ENCODE results near the gene ZSCAN10.
"Not testable (repeated sequence)": the region's sequence is repeated elsewhere in the genome, so short reads cannot be mapped to it uniquely, and the experiment has no call there.

ZSCAN10 gene

DNA sequence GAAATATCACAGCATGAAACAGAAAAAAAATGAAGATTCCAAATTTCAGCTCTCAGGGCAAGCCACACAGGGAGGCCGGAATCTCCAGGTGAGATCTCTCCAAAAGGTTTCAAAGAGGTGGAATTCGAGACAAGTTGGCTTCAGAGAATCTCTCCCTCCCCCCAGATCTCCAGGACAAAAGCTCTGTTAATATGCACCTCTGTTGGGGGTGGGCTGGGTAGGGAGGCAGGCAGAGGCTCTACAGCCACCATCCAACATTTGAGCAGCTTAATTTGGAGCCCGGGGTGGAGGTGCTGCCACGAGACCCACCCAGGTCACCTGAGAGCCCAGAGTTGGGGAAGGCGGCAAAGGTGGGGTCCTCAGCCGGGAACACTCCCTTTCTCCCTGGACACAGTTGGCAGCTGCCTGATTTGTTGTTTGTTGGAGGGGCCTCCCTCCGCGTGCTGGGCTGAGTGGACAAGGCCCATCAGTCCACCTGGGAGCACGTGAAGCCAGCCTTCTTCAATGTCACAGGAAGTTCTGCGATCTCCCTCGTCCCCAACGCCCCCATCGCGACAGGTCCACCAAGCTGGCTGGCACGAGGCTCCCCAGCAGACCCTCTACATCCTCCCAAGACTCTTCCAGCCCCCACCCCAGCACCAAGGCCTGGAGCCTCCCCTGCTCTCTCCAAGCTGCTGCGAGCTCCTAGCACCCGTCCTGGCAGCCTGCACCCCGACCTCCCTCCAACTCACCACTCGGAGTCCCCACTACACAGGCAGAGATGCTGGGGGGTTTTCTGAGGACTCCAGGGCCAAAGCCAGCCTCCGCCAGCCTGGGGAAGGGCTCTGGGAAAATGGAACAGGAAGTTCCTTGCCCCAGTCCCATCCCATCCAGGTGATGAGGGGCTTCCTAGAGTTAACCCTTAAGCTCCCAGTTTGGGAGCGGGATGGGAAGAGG, at the start of gene ZSCAN10:
ZSCAN10 (minus strand) TSS at position 836 of the 936 bp plus-strand sequence. CDS start 6,357 bp downstream, outside the sequence.
- no peak for DNase-seq

DNA sequence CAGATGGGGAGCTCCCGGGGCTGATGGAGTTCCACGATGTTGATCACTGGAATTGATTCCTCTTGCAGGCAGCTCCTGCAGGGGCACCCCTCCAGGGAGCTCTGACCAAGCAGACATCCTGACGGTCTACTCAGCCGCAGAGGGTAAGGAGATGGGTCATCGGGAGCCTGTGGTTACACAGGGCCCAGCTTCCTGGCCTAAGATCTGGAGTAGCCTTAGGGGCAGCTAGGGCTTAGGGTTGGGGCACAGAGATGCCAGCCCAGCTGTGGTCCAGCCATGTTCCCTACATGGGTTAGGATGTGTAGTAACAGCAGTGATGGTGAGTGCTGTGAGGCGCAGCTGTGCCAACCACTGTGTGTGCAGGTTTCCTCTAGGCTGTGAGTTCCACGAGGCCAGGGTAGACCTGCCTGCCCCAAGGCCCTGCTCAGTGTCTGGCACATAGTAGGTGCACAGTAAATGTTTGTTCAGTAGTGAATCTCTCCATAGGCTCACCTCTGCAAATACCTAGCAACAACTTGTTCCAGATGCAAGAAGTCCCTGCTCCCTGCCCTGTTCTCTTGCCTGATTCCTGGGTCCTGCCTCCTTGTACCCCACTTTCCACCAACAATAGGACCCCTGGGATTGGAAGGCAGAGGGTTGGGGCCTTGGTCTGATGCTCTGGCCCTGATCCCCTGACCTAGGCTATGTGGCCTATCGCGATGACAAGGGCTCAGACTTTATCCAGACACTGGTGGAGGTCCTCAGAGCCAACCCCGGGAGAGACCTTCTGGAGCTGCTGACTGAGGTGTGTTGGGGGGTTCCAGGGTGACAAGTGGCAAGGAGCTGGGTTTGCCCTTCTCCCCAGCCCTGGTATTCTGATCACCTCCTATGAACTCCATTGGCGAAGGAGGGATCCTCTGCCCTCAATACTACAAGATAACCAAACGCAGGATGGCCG, 49.4 kb upstream of the ZSCAN10 start:
- no peak for DNase-seq

DNA sequence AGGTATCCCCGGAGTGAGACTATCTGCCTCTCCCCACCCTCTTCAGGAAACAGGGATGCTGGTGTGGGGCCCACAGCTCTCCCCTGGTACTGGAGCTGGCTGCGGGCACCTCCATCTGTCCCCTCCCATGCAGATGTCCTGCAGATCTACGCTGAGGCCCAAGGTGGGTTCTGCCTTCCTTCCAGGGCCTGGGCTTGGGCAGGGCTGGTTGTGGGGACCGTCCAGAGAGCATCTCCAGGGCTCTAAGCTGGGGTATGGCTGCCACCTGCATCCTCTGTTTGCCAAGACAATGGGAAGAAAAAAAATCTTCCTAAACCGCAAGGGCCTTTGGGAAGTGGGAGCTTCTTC, 48.6 kb upstream of the ZSCAN10 start:
- no peak for DNase-seq

DNA sequence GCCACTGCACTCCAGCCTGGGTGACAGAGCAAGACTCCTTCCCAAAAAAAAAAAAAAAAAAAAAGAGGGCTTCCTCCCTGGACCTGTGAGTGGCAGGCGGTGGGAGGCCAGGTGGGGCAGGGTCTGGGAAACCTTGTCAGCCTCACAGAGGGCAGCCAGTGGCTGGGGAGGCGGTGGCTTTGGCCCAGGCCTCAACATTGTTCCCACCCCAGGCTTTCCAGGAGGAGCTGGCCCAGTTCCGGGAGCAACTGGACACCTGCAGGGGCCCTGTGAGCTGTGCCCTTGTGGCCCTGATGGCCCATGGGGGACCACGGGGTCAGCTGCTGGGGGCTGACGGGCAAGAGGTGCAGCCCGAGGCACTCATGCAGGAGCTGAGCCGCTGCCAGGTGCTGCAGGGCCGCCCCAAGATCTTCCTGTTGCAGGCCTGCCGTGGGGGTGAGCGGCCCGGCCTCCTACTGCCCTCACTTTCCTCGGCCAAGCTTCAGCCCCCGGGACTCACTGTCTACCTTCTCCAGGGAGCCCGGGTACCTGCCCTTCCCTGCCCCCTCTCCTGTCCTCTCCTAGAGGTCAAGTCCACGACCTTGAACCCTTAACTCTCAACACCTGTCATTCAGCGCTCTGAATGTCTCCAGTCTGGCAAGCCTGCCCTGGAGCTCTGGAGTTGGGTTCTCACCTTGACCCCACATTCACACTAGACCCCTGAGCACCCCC, 48.1 kb upstream of the ZSCAN10 start:
- DNase-seq = no peak

DNA sequence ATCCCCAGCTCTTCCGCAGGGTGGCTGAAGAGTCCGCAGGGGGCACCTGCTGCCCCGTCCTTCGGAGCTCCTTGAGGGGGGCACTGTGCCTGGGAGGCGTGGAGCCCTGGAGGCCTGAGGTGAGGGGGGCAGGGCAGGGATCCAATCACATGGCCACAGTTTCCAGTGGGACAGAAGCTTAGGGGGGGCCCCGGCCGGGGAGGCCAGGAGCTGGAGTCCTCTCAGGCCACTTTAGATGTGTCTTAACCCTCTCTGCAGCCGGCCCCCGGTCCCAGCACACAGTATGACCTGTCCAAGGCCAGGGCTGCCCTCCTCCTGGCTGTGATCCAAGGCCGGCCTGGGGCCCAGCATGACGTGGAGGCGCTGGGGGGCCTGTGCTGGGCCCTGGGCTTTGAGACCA, 46.6 kb upstream of the ZSCAN10 start:
- DNase-seq = no peak

DNA sequence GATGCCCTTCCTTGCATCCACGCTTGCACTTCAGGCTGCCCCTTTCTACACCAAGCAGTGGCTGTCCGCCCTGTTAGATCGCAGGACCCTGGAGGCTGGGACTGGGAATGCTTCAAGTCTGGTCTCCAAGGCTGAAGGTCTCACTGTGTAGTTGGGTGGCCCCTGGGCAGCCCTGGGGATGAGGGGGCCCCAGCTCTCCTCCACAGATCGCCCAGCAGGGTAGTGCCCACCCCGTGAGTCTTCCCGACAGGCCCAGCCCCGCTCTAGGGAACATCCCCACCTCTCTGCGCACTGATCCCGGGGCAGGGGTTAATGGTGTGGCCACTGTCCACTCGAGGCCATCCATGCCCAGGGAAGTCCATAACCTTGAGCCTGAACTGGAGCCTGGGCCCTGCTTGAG, 46.1 kb upstream of the ZSCAN10 start:
- DNase-seq = no peak

DNA sequence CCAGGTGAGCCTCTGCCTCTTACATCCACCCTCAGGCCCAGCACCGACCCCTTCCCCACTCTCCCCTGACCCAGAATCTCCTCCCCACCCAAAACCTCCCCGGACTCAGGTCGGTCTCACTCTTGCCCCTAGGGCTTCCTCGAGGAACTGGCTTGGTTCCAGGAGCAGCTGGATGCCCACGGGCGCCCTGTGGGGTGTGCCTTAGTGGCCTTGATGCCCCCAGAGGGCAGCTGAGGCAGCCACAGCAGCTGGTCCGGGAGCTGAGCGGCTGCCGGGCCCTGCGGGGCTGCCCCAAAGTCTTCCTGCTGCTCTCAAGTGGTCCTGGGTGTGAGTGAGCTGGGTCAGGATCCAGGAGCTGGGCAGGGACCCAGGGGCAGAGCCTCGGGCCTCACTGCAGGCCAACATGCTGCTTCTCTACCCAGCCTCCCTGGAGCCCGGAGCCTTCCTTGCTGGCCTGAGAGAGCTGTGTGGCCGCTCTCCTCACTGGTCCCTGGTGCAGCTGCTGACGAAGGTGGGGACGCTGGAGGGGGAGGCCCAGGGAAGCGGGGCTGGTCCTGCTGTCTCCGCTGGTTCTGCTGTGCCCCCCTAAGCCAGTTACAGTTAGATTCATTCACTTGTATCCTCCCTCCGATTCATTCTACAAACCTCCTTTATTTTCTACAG, 45.4 kb upstream of the ZSCAN10 start:
- DNase-seq = no peak

DNA sequence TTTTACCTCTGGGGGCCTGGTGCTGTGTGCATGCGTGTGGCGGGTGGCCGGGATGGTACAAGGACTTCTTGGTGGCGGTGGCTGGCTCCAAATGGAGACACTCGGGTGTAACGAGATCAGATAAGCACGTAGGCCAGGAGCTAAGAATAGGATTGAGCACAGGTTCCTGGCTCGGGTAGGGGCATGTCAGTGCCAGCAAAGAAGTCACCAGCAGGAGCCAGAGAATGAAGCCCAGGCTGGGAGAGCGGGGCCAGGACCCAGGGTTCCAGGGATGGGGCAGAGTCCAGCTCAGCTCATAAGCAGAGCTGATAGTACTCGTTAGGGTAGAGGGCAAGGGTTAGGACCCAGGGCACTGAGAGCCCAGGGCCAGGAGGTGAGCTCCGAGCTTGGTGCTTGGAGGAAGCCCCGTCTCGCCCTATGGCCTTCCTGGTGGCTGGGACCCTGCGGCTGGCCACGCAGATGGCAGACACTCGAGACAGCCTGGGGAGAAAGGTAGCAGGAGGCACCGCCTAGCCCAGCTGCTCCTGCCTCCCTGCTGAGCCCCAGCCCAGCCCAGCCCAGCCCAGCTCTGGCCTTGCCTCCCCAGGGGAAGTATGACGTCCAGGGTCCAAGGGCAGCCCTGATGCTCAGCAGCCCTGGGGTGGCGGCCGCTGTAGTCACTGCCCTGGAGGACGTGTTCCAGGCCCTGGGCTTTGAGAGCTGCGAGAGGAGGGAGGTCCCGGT, 44.7 kb upstream of the ZSCAN10 start:
- DNase-seq = no peak

DNA sequence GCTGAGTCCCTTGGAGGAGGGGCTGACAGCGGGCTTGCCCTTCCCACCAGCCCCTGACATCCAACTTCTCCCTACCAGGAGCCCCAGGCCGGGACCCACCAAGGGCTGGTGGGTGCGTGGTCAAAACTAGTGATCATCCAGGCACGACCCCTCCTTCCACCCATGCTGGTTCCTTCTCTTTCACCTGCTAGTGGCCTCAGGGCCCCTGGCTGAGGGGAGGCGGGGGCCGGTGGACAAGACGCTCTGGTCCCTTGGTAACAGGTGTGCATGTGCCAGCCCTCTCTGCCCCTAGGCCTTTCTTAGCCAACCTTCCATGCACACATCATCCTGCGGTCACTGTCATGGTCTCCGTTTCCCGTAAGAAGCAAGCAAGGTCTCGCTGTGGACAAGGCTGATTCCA, 44.1 kb upstream of the ZSCAN10 start:
- no peak for DNase-seq

DNA sequence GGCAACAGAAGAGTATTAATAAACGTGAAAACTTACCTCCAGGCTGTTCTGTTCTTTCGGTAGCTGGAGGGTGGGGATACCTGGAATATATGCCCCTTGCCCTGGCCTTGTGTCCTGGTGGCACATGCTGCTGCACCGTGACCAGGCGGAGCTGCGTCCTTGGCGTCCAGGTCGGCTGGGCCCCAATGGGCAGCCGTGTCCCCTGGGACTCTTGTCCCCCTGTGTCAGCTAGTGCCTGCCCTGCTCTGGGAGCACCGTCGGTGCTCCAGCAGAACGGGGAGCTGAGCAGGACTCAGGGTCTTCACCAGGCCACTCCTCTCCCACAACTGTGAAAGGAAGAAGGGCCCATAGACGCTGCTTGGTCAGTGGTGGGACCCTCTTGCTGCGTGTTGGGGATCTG, 43.7 kb upstream of the ZSCAN10 start:
- DNase-seq = no peak

DNA sequence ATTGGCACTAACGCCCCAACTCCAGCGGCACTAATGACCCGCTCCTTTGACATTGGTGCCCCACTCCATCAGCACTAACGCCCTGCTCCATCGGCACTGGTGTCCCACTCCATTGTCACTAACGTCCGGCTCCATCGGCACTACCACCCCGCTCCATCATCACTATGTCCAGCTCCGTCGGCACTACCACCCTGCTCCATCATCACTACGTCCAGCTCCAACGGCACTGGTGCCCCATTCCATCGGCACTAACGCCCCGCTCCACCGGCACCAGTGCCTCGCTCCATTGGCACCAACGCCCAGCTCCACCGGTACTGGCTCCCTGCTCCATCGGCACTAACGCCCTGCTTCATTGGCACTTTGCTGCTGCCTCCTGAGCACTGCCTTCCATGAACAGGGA, 43.2 kb upstream of the ZSCAN10 start:
- DNase-seq = no peak

DNA sequence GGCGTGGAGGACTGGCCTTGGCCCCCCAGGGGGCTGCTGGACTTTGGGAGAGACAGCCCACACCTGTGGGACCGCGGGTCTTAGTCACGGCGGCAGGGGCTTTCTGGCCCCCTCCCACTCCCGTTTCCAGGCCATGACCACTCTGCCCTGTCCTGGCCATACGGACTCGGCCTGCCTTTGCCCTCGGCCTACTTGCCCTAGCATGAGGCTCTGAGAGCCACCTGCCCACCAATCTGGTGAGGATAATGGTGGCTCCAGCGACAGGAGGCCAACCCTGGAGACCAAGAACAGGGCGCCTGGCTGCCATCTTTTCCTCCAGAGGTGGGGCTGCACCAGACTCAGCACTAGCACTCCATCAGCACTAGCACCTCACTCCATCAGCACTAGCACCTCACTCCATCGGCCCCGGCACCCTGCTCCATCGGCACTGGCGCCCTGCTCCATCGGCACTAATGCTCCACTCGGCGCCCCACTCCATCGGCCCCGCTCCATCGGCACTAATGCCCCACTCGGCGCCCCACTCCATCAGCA, 42.8 kb upstream of the ZSCAN10 start:
- no peak for DNase-seq

DNA sequence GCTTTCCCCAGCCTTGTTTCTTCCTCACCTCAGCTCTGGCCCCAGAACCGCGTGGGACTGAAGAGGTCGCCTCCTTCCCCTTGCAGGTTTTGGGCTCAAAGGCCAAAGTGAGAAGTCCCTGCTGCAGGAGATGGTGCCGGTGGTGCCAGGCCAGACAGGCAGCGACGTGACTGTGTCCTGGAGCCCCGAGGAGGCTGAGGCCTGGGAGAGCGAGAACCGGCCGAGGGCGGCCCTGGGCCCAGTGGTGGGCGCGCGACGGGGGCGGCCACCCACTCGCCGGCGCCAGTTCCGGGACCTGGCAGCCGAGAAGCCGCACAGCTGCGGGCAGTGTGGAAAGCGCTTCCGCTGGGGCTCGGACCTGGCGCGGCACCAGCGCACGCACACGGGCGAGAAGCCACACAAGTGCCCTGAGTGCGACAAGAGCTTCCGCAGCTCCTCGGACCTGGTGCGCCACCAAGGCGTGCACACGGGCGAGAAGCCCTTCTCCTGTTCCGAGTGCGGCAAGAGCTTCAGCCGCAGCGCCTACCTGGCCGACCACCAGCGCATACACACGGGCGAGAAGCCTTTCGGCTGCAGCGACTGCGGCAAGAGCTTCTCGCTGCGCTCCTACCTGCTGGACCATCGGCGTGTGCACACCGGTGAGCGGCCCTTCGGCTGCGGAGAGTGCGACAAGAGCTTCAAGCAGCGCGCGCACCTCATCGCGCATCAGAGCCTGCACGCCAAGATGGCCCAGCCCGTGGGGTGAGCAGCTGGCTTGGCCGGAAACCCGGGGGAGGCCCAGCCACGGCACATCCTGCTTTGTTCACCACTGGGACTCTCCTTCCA, 41.7 kb upstream of the ZSCAN10 start:
- no peak for DNase-seq

DNA sequence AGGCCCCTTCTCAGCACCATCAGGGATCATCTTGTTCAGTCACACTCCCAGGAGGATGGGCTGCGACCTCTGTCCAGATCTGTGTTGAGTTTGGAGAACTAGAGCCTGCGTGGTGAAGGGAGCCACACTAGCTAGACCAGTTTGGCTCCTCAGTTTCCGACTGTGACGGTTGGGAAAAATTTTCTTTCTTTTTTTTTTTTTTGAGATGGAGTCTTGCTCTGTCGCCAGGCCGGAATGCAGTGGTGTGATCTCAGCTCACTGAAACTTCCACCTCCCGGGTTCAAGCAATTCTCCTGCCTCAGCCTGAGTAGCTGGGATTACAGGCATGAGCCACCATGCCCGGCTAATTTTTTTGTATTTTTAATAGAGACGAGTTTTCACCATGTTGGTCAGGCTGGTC, 40.5 kb upstream of the ZSCAN10 start:
- not testable (repeated sequence) for DNase-seq

DNA sequence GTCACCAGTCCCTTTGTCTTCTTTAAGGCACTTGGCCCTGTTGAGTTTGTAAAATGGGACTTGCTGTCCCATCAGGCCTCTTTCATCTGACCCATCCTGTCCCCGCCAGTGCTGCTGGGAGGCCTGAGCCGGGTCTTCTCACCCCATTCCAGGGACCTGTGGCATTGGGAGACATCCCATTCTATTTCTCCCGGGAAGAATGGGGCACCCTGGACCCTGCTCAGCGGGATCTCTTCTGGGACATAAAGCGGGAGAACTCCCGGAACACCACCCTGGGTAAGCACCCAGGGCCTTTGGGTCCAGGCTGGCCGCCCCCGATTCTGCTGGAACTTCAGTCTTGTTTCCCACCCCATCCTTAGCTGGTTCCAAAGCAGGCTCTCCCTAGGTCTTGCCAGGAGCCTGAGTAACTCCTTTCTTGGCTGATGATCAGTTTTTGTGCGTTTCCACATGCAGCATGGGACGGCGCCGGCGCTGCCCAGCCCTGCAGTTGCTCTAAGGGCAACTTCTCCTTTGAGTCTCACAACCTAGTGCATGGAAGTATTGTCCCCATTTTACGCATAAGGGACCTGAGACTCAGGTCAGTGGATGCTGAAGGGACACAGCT, 39.8 kb upstream of the ZSCAN10 start:
- no peak for DNase-seq

DNA sequence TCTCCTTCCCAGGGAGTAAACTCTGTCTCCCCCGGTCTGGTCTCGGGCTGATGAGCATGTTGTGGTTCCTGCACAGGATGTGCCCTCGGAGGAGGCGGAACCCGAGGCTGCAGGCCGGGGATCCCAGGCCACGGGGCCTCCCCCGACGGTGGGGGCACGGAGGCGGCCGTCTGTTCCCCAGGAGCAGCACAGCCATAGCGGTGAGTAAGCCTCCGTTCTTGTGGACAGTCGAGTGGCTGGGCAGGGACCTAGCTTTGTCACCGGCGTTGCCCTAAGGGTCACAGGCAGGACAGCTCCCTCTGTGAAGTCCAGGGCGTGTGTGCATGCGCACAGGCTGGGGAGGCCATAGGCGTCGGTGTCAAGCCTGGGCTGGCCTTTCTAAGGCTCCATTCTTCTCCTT, 39.2 kb upstream of the ZSCAN10 start:
- no peak for DNase-seq

DNA sequence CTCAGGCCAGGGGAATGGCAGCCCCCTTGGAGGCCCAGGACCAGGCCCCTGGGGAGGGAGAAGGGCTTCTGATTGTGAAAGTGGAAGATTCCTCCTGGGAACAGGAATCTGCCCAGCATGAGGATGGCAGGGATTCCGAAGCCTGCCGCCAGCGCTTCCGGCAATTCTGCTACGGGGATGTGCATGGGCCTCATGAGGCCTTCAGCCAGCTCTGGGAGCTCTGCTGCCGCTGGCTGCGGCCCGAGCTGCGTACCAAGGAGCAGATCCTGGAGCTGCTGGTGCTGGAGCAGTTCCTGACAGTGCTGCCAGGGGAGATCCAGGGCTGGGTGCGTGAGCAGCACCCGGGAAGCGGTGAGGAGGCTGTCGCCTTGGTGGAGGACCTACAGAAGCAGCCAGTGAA, 38.2 kb upstream of the ZSCAN10 start:
- DNase-seq = no peak

DNA sequence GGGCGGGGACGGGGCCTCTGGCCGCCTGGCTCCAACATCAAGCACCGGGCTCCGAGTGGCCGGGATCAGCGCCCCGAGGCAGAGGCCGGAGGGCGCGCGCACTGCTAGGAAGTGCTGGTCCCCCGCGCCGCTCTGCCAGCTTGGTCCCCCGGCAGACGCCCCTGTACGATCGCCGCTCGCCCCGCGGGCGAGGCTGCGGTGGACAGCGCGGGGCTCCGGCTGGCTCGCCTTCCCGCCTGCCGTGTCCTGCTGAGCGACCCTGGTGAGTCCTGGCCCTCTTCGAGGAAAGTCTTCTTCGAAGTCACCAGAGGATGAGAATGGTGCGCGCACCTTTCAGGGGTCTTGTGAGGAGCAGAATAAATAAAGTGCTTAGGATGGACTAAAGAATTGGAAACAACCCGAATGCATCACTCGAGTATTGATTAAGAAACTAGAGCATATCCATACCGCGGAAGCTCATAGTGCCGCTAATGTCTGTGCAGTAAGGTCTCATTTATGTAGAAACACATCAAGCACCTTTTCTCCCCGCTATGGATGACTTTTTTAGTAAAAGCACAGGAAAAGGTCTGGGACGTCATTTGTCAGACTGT, 36.1 kb upstream of the ZSCAN10 start:
- no peak for DNase-seq

DNA sequence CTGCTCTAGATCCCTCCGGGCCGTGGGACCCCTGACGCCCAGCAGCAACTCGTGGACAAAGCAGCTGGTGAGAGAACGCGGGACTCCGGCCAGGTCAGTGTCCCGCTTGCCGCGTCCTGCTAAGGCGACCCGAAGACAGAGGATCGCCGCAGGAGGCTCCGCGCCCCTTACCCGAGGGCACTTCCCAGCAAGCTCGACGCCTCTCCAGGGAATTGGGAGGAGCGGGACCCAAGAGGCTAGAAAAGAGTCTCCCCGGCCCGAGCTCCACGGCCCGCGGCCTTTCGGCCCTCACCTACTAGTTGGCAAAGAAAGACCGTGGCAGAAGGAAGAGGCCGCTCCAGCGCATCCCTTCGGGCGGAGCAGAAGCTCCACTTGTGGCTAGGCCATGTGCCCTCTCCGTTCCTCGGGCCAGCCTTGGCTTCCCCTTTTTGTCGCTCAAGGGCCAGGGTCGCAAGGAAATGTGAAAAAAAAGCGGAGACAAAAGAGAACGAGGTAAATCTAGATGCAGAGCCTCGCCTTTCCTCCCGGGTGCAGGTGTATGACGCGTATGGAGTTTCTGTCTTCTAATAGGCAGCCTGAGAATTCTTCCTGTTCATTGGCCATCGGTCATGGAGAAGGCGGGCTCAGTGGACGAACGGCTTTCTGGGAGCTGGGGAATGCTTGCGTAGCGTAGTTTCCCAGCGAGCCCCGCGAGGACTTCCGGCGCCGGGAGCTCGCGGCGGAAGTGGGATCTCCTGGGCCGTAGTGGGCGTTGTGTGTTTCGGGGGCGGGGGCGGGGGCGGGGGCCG, 35.4 kb upstream of the ZSCAN10 start, which contains the start of gene ZNF213:
ZNF213 (plus strand) TSS at position 692 of the 788 bp plus-strand sequence. CDS start 2,252 bp downstream, outside the sequence.
- peak; percentile 97 for DNase-seq
